Heart left ventricle (tissue), 13 donors: Measurements from ENCODE around the gene MARCO.

ENCODE experiments used
- POLR2A ChIP-seq, 2 donors: fragments of 450-650 bp; IDR thresholded peaks; one replicate each; pipeline ENCODE4 v1.6.1; 2017; ENCODE audit warnings: antibody characterized with exemption in 2 of 2, mild to moderate bottlenecking in 2 of 2, moderate library complexity in 2 of 2
- TF ChIP-seq, protein P1 (sequence below), 12 donors: fragments of 200-600 bp; sonication (generic) in 4 of 12; IDR thresholded peaks; one replicate each; pipeline versions ENCODE4 v1.5.0 to v1.8.0; 2018 to 2022; ENCODE audit warnings: antibody characterized with exemption in 12 of 12, mild to moderate bottlenecking in 5 of 12
- donor health status: ischemic (EF 13 %, LVEDD 7.1; RV severe dilation, severe dysfunction).
- donor health status: DM: no; HTN: yes; CAD: no.
- donor health status: DM: no; HTN: no; CAD: no.
- donor health status: ischemic (EF 25% LVEDD 6.9; RV normal size, moderate dysfunction).
- donor health status: ischemic (EF 25% LVEDD 5.7; RV mildly dilated, moderate dysfunction).
- donor health status: ischemic (EF 35%, LVEDD 5.7; RV mildly dilated, moderate dysfunction).
- donor health status: nonischemic (EF 11% LVEDD 7.7; RV severe dilation, severe dysfunction).
- donor health status: DM: yes; HTN: yes; CAD: no.
- donor health status: PGD.
- donor health status: ischemic (EF 29% LVEDD 5.4; RV normal size, mild dysfunction).
- donor health status: nonischemic (EF 23%, LVEDD 6.1; RV moderate dilation, normal function).

DNA sequence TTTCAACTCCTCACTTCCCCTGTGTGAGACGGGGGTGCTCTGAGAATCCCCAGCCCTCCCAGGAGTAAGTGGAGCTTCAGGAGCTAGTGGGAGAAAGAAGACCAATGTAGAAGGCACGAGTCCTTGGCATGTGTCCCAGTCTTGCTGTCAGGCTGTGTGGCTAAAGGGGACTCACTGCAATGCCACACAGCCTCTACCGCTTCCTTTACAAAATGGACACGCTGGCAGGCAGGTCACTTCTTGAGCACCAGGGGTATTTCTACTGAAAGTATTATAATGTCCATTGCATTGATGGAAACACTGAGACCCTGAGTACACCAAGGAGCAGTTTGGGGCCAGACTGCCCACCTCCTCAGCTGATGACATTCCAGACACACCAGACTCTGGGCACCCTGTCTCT is 35.8 kb upstream of the MARCO start:
- TF ChIP-seq, protein P1, sequence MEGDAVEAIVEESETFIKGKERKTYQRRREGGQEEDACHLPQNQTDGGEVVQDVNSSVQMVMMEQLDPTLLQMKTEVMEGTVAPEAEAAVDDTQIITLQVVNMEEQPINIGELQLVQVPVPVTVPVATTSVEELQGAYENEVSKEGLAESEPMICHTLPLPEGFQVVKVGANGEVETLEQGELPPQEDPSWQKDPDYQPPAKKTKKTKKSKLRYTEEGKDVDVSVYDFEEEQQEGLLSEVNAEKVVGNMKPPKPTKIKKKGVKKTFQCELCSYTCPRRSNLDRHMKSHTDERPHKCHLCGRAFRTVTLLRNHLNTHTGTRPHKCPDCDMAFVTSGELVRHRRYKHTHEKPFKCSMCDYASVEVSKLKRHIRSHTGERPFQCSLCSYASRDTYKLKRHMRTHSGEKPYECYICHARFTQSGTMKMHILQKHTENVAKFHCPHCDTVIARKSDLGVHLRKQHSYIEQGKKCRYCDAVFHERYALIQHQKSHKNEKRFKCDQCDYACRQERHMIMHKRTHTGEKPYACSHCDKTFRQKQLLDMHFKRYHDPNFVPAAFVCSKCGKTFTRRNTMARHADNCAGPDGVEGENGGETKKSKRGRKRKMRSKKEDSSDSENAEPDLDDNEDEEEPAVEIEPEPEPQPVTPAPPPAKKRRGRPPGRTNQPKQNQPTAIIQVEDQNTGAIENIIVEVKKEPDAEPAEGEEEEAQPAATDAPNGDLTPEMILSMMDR (IDR thresholded peaks at IDR 0.05), result no peak
- no peak for TF ChIP-seq POLR2A (IDR thresholded peaks at IDR 0.05)
